ENCODE measurements around the gene SYT2. TPM values are rescaled to one million over a fixed set of nuclear protein-coding genes. Genes with fewer than 3 reads are reported as not detected.

SYT2 gene
- total and polyA plus RNA-seq, 10 of the 15 experiments (the other 5 are each of a cell fraction or from before 2014, with no cell fraction given), result not detected

- intact Hi-C loops (cut with micrococcal nuclease; ENCODE audit: unreplicated experiment) (no loop called here), in situ Hi-C loops (cut with MboI) (no loop called here)
- no peak overlapping the region for H2AFZ ChIP-seq (ENCODE audit: control insufficient read depth, low read depth, low read length)
- POLR2A ChIA-PET, result no interaction called here
- no peak for ATAC-seq
- no peaks in the 10 kb centered on the region; a peak in 2 of 4 replicates for H3K27me3 ChIP-seq (replicated peaks in 1 of 2; ENCODE audit: control insufficient read depth in 2 of 2, insufficient read depth in 2 of 2, low read length in 1 of 2)
- FAIRE-seq, result no peak
- H3K9ac ChIP-seq (ENCODE audit: control insufficient read depth, insufficient read depth, low read length), result no peak overlapping the region
- CTCF ChIA-PET, result no interaction called here
- no peak overlapping the region for H3K27ac ChIP-seq (ENCODE audit: control insufficient read depth, insufficient read depth)
- no TSS peak for BruUV-seq (replicated peaks)
- 39% methylated on average over 10 of the region's 10 CpGs for WGBS (ENCODE audit: insufficient coverage, insufficient replicate concordance, low lambda C conversion rate, missing lambda C conversion rate)
- H3K36me3 ChIP-seq (ENCODE audit: control insufficient read depth in 2 of 2, insufficient read depth in 2 of 2, low read length in 1 of 2), result no peaks in the 10 kb centered on the region
- H3K9me3 ChIP-seq (replicated peaks; ENCODE audit: control insufficient read depth, insufficient read depth, low read length), result no peaks in the 10 kb centered on the region
- RAD21 ChIA-PET (ENCODE audit: unreplicated experiment), result no interaction called here
- DNase-seq (ENCODE audit: low read depth, low spot score), result no peak
- no peaks in the 10 kb centered on the region for H4K20me1 ChIP-seq (ENCODE audit: control insufficient read depth, insufficient read depth)
- H3K4me1 ChIP-seq (ENCODE audit: control insufficient read depth, insufficient read depth, low read length), result no peaks in the 10 kb centered on the region
- H3K4me3 ChIP-seq, result no peak overlapping the region
- SMC1A ChIA-PET (ENCODE audit: uncharacterized antibody, unreplicated experiment), result no interaction called here
- H3K79me2 ChIP-seq (ENCODE audit: control insufficient read depth, insufficient read depth, low read length), result no peaks in the 10 kb centered on the region
- no peak overlapping the region for H3K4me2 ChIP-seq (ENCODE audit: control insufficient read depth, insufficient read depth)
- TF ChIP-seq ZZZ3 (IDR thresholded peaks at IDR 0.05; ENCODE audit: control insufficient read depth, insufficient read length, low read depth) (no peak), RELA (IDR thresholded peaks at IDR 0.05; ENCODE audit: borderline replicate concordance, partially characterized antibody) (no peak), PRDM15 (CRISPR knock-in tag; IDR thresholded peaks at IDR 0.05) (no peak), PBX3 (IDR thresholded peaks at IDR 0.05; ENCODE audit: insufficient replicate concordance, low read depth, low read length) (no peak), KLF5 (IDR thresholded peaks at IDR 0.05; ENCODE audit: partially characterized antibody) (no peak), ZBTB4 (CRISPR knock-in tag; IDR thresholded peaks at IDR 0.05) (no peak), GABPA (IDR thresholded peaks at IDR 0.05; ENCODE audit: low read depth) (no peak), MEF2B (IDR thresholded peaks at IDR 0.05; ENCODE audit: partially characterized antibody, poor library complexity, severe bottlenecking) (no peak), EZH2 (IDR thresholded peaks at IDR 0.05; ENCODE audit: borderline replicate concordance, control insufficient read depth, low read depth, low read length) (no peak), MYC (IDR thresholded peaks at IDR 0.05; ENCODE audit: insufficient read depth, insufficient read length, insufficient replicate concordance, low read length, severe bottlenecking) (no peak)
- TF ChIP-seq, protein P1, sequence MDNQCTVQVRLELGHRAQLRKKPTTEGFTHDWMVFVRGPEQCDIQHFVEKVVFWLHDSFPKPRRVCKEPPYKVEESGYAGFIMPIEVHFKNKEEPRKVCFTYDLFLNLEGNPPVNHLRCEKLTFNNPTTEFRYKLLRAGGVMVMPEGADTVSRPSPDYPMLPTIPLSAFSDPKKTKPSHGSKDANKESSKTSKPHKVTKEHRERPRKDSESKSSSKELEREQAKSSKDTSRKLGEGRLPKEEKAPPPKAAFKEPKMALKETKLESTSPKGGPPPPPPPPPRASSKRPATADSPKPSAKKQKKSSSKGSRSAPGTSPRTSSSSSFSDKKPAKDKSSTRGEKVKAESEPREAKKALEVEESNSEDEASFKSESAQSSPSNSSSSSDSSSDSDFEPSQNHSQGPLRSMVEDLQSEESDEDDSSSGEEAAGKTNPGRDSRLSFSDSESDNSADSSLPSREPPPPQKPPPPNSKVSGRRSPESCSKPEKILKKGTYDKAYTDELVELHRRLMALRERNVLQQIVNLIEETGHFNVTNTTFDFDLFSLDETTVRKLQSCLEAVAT (IDR thresholded peaks at IDR 0.05), result no peak
Measured at GRCh38 chr1:202663131-202663530, 47.1 kb downstream of the SYT2 start.
